GM12878 (cell line): Measurements from ENCODE around the gene FTSJ1. TPM values are rescaled to one million over a fixed set of nuclear protein-coding genes. Genes with fewer than 3 reads are reported as not detected.

Experiments used
- ATAC-seq: fragments of 200-7000 bp; cut with Tn5 transposase; 3 replicates; pipeline ENCODE4 v1.9.1; 2020; ENCODE audit warnings: mild to moderate bottlenecking, moderate library complexity
- BruUV-seq: library from RNA; stranded (reverse); fragments of 400-500 nt; replicated peaks from 2 replicates; lab custom pipeline; 2021; lab: Mats Ljungman, UMichigan
- CTCF ChIA-PET: fragments of 300-600 bp; sonication (Branson Sonifier 250); formaldehyde crosslinking; extraction: SDS; loops from one replicate; lab custom pipeline; 2021; ENCODE audit warnings: inconsistent platforms; lab: Yijun Ruan, JAX
- POLR2A ChIA-PET: fragments of 350-600 bp; formaldehyde crosslinking; extraction: SDS; loops from one replicate; lab custom pipeline; 2021; ENCODE audit warnings: inconsistent platforms; lab: Charles Lee
- RAD21 ChIA-PET: fragments of 300-600 bp; sonication (Branson Sonifier 250); formaldehyde crosslinking; loops from one replicate; lab custom pipeline; 2023; ENCODE audit warnings: antibody characterized with exemption; ENCODE audit not compliant: unreplicated experiment; lab: Charles Lee
- SMC1A ChIA-PET: fragments of 300-600 bp; sonication (Branson Sonifier 250); formaldehyde crosslinking; loops from one replicate; lab custom pipeline; 2023; ENCODE audit not compliant: unreplicated experiment, uncharacterized antibody; lab: Charles Lee
- DNase-seq: peaks from one replicate; pipeline ENCODE4 v3.0.0-alpha.2; 2011; ENCODE audit warnings: low read depth, low spot score
- FAIRE-seq: peaks from 3 replicates; lab custom pipeline; 2011; peaks lifted over from hg19 to GRCh38; lab: Jason Lieb, UNC
- H2AFZ ChIP-seq: 2 replicates; pipeline ENCODE4 v1.6.0; 2011; ENCODE audit warnings: low read depth, low read length, control low read depth; ENCODE audit not compliant: control insufficient read depth
- H3K27ac ChIP-seq: 2 replicates; pipeline ENCODE4 v1.5.1; 2011; ENCODE audit warnings: control low read depth; ENCODE audit not compliant: control insufficient read depth, insufficient read depth
- H3K27me3 ChIP-seq, 2 experiments: replicated peaks in 1 of 2; 2 replicates each; pipeline versions ENCODE4 v1.6.0 to v1.6.1; 2011; ENCODE audit warnings: low read length in 1 of 2; ENCODE audit not compliant: control insufficient read depth in 2 of 2, insufficient read depth in 2 of 2
- H3K36me3 ChIP-seq, 2 experiments: 2 replicates each; pipeline ENCODE4 v1.5.1; 2011; ENCODE audit warnings: low read length in 1 of 2; ENCODE audit not compliant: control insufficient read depth in 2 of 2, insufficient read depth in 2 of 2
- H3K4me1 ChIP-seq: 2 replicates; pipeline ENCODE4 v1.6.1; 2011; ENCODE audit warnings: mild to moderate bottlenecking, low read length, moderate library complexity, mixed read lengths; ENCODE audit not compliant: control insufficient read depth, insufficient read depth
- H3K4me2 ChIP-seq: 2 replicates; pipeline ENCODE4 v1.6.0; 2011; ENCODE audit warnings: control low read depth; ENCODE audit not compliant: control insufficient read depth, insufficient read depth
- H3K4me3 ChIP-seq: fragments of 200-600 bp; sonication (generic); 2 replicates; pipeline ENCODE4 v1.5.1; 2016
- H3K79me2 ChIP-seq: 2 replicates; pipeline ENCODE4 v1.6.0; 2011; ENCODE audit warnings: low read length; ENCODE audit not compliant: control insufficient read depth, insufficient read depth
- H3K9ac ChIP-seq: 2 replicates; pipeline ENCODE4 v1.8.0; 2011; ENCODE audit warnings: low read length, control low read depth, mixed read lengths; ENCODE audit not compliant: control insufficient read depth, insufficient read depth
- H3K9me3 ChIP-seq: replicated peaks from 3 replicates; pipeline ENCODE4 v1.5.1; 2011; ENCODE audit warnings: mild to moderate bottlenecking, low read length; ENCODE audit not compliant: control insufficient read depth, insufficient read depth
- H4K20me1 ChIP-seq: 2 replicates; pipeline ENCODE4 v1.6.0; 2011; ENCODE audit not compliant: control insufficient read depth, insufficient read depth
- CREM ChIP-seq: IDR thresholded peaks from 2 replicates; pipeline ENCODE4 v1.6.1; 2014; ENCODE audit warnings: antibody characterized with exemption, low read depth
- GABPA ChIP-seq: IDR thresholded peaks from 2 replicates; pipeline ENCODE4 v1.6.1; 2014; ENCODE audit warnings: antibody characterized with exemption, low read depth, mild to moderate bottlenecking, inconsistent platforms
- HCFC1 ChIP-seq: fragments of 150-350 bp; IDR thresholded peaks from 2 replicates; pipeline ENCODE4 v1.6.1; 2014; ENCODE audit warnings: low read length
- HDGF ChIP-seq: fragments of 450-650 bp; IDR thresholded peaks from 2 replicates; pipeline ENCODE4 v1.6.1; 2016; ENCODE audit warnings: antibody characterized with exemption
- MYC ChIP-seq: IDR thresholded peaks from 2 replicates; pipeline ENCODE4 v1.6.1; 2011; ENCODE audit warnings: mild to moderate bottlenecking, low read length, moderate library complexity, inconsistent platforms; ENCODE audit not compliant: insufficient read depth, insufficient replicate concordance, insufficient read length, severe bottlenecking
- PBX3 ChIP-seq: IDR thresholded peaks from 2 replicates; pipeline ENCODE4 v1.6.1; 2011; ENCODE audit warnings: mild to moderate bottlenecking, low read depth, low read length, moderate library complexity; ENCODE audit not compliant: insufficient replicate concordance
- PML ChIP-seq: IDR thresholded peaks from 2 replicates; pipeline ENCODE4 v1.6.1; 2012; ENCODE audit warnings: low read length, inconsistent platforms
- RBBP5 ChIP-seq: fragments of 200-600 bp; sonication (generic); conservative IDR thresholded peaks from 2 replicates; pipeline ENCODE4 v1.6.1; 2016
- ZNF24 ChIP-seq: fragments of 450-650 bp; IDR thresholded peaks from 2 replicates; pipeline ENCODE4 v1.6.1; 2017; ENCODE audit warnings: antibody characterized with exemption, mild to moderate bottlenecking
- WGBS: methylation state at CpG from one replicate; pipeline ENCODE4 v1.1.6; 2016; ENCODE audit warnings: low lambda C conversion rate; ENCODE audit not compliant: insufficient replicate concordance, insufficient coverage; ENCODE audit errors: missing lambda C conversion rate; 5-methylcytosine and 5-hydroxymethylcytosine counted together
- in situ Hi-C: fragments of 300-500 bp; cut with MboI; formaldehyde crosslinking; loops from 9 replicates; pipeline ENCODE4 v1.14.3; 2018; ENCODE audit warnings: mixed read lengths
- intact Hi-C: fragments of 100-400 bp; cut with micrococcal nuclease; formaldehyde crosslinking; loops from one replicate; pipeline ENCODE4 v1.14.2; 2022; ENCODE audit not compliant: unreplicated experiment
- polyA plus RNA-seq, 11 experiments: library from polyadenylated mRNA; depleted of rRNA in 4 of 11; unstranded in 6 of 11; stranded (reverse) in 5 of 11; fragments of >200 nt; fragmentation: Nextera tagmentation in 4 of 11; fragmentation: Illumina TruSeq in 1 of 11; extraction: Ambion mirVana in 4 of 11; extraction: Trizol in 1 of 11; gene quantifications; 1 replicate in 1 of 11; 2 replicates in 10 of 11; pipeline versions ENCODE4 v1.2.1 to v1.2.3, GENCODE V29; 2011 to 2016; ENCODE audit warnings: inconsistent platforms in 2 of 11, missing spikeins in 2 of 11, low read depth in 1 of 11
- total RNA-seq, 4 experiments: library from RNA; depleted of rRNA in 3 of 4; stranded (reverse); fragments of >200 nt in 3 of 4; fragmentation: Illumina TruSeq in 1 of 4; extraction: Trizol in 1 of 4; gene quantifications; 2 replicates each; pipeline versions ENCODE4 v1.2.1 to v1.2.3, GENCODE V29; 2013 to 2021
- TF ChIP-seq, protein P1 (sequence below): IDR thresholded peaks from 2 replicates; pipeline ENCODE4 v1.6.1; 2011; ENCODE audit warnings: borderline replicate concordance, low read depth, mild to moderate bottlenecking, moderate library complexity, low read length; ENCODE audit not compliant: insufficient read depth, poor library complexity, severe bottlenecking
- TF ChIP-seq, protein P2 (sequence below): fragments of 150-350 bp; IDR thresholded peaks from 2 replicates; pipeline ENCODE4 v1.6.1; 2014; ENCODE audit warnings: mild to moderate bottlenecking, low read depth, low read length
- TF ChIP-seq, protein P3 (sequence below): fragments of 450-650 bp; IDR thresholded peaks from 2 replicates; pipeline ENCODE4 v1.6.1; 2017; ENCODE audit warnings: mild to moderate bottlenecking, moderate library complexity
- TF ChIP-seq, protein P4 (sequence below): fragments of 450-650 bp; formaldehyde crosslinking; IDR thresholded peaks from 2 replicates; pipeline ENCODE4 v1.5.0; 2022; ENCODE audit warnings: mild to moderate bottlenecking, missing genetic modification characterization

The FTSJ1 gene
- total and polyA plus RNA-seq, 10 of the 15 experiments (the other 5 are each of a cell fraction or from before 2014, with no cell fraction given): 8.8 to 87.8 (median 57.9) TPM

- CTCF ChIA-PET: no interaction called here
- peaks cover 6% of the 10 kb centered on the region for H3K4me1 ChIP-seq
- H3K27ac ChIP-seq: no peak overlapping the region
- RAD21 ChIA-PET: no interaction called here
- no peaks in the 10 kb centered on the region for H3K9me3 ChIP-seq
- no peak for DNase-seq
- no peak overlapping the region for H3K4me3 ChIP-seq
- POLR2A ChIA-PET: no interaction called here
- no peak for ATAC-seq
- no peaks in the 10 kb centered on the region for H3K36me3 ChIP-seq
- intact Hi-C loops: loop anchor here (10.0 kb wide), 1 partner anchor 423 kb away; the partner anchor contains the start of genes PQBP1 and TIMM17B
- 75% methylated on average over 8 of the region's 8 CpGs for WGBS
- BruUV-seq: no TSS peak
- FAIRE-seq: no peak
- in situ Hi-C loops: no loop called here
- H3K9ac ChIP-seq: no peak overlapping the region
- SMC1A ChIA-PET: no interaction called here
- no peaks in the 10 kb centered on the region for H4K20me1 ChIP-seq
- peaks cover 33% of the 10 kb centered on the region for H3K79me2 ChIP-seq
- no peak overlapping the region for H3K4me2 ChIP-seq
- no peak overlapping the region for H2AFZ ChIP-seq
- no peaks in the 10 kb centered on the region for H3K27me3 ChIP-seq
- TF ChIP-seq PBX3: no peak
- TF ChIP-seq HDGF: no peak
- no peak for TF ChIP-seq ZNF24
- TF ChIP-seq, protein P1, sequence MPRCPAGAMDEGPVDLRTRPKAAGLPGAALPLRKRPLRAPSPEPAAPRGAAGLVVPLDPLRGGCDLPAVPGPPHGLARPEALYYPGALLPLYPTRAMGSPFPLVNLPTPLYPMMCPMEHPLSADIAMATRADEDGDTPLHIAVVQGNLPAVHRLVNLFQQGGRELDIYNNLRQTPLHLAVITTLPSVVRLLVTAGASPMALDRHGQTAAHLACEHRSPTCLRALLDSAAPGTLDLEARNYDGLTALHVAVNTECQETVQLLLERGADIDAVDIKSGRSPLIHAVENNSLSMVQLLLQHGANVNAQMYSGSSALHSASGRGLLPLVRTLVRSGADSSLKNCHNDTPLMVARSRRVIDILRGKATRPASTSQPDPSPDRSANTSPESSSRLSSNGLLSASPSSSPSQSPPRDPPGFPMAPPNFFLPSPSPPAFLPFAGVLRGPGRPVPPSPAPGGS: no peak
- TF ChIP-seq RBBP5: no peak
- no peak for TF ChIP-seq HCFC1
- no peak for TF ChIP-seq CREM
- no peak for TF ChIP-seq MYC
- TF ChIP-seq, protein P2, sequence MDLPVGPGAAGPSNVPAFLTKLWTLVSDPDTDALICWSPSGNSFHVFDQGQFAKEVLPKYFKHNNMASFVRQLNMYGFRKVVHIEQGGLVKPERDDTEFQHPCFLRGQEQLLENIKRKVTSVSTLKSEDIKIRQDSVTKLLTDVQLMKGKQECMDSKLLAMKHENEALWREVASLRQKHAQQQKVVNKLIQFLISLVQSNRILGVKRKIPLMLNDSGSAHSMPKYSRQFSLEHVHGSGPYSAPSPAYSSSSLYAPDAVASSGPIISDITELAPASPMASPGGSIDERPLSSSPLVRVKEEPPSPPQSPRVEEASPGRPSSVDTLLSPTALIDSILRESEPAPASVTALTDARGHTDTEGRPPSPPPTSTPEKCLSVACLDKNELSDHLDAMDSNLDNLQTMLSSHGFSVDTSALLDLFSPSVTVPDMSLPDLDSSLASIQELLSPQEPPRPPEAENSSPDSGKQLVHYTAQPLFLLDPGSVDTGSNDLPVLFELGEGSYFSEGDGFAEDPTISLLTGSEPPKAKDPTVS: no peak
- TF ChIP-seq, protein P3, sequence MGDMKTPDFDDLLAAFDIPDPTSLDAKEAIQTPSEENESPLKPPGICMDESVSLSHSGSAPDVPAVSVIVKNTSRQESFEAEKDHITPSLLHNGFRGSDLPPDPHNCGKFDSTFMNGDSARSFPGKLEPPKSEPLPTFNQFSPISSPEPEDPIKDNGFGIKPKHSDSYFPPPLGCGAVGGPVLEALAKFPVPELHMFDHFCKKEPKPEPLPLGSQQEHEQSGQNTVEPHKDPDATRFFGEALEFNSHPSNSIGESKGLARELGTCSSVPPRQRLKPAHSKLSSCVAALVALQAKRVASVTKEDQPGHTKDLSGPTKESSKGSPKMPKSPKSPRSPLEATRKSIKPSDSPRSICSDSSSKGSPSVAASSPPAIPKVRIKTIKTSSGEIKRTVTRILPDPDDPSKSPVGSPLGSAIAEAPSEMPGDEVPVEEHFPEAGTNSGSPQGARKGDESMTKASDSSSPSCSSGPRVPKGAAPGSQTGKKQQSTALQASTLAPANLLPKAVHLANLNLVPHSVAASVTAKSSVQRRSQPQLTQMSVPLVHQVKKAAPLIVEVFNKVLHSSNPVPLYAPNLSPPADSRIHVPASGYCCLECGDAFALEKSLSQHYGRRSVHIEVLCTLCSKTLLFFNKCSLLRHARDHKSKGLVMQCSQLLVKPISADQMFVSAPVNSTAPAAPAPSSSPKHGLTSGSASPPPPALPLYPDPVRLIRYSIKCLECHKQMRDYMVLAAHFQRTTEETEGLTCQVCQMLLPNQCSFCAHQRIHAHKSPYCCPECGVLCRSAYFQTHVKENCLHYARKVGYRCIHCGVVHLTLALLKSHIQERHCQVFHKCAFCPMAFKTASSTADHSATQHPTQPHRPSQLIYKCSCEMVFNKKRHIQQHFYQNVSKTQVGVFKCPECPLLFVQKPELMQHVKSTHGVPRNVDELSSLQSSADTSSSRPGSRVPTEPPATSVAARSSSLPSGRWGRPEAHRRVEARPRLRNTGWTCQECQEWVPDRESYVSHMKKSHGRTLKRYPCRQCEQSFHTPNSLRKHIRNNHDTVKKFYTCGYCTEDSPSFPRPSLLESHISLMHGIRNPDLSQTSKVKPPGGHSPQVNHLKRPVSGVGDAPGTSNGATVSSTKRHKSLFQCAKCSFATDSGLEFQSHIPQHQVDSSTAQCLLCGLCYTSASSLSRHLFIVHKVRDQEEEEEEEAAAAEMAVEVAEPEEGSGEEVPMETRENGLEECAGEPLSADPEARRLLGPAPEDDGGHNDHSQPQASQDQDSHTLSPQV: no peak
- TF ChIP-seq, protein P4, sequence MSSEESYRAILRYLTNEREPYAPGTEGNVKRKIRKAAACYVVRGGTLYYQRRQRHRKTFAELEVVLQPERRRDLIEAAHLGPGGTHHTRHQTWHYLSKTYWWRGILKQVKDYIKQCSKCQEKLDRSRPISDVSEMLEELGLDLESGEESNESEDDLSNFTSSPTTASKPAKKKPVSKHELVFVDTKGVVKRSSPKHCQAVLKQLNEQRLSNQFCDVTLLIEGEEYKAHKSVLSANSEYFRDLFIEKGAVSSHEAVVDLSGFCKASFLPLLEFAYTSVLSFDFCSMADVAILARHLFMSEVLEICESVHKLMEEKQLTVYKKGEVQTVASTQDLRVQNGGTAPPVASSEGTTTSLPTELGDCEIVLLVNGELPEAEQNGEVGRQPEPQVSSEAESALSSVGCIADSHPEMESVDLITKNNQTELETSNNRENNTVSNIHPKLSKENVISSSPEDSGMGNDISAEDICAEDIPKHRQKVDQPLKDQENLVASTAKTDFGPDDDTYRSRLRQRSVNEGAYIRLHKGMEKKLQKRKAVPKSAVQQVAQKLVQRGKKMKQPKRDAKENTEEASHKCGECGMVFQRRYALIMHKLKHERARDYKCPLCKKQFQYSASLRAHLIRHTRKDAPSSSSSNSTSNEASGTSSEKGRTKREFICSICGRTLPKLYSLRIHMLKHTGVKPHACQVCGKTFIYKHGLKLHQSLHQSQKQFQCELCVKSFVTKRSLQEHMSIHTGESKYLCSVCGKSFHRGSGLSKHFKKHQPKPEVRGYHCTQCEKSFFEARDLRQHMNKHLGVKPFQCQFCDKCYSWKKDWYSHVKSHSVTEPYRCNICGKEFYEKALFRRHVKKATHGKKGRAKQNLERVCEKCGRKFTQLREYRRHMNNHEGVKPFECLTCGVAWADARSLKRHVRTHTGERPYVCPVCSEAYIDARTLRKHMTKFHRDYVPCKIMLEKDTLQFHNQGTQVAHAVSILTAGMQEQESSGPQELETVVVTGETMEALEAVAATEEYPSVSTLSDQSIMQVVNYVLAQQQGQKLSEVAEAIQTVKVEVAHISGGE (CRISPR knock-in tag): no peak
- TF ChIP-seq GABPA: no peak
- TF ChIP-seq PML: no peak
Observed at GRCh38 chrX:48471504-48471903, 4.5 kb upstream of the FTSJ1 start.
